ENCODE results near the gene TSTD2. TPM values are rescaled to one million over a fixed set of nuclear protein-coding genes. Genes with fewer than 3 reads are reported as not detected.
"Not testable (repeated sequence)": the region's sequence is repeated elsewhere in the genome, so short reads cannot be mapped to it uniquely, and the experiment has no call there.

TSTD2 gene
- total and polyA plus RNA-seq, 12 donors: 13.2 to 27.3 (median 19.2) TPM

DNA sequence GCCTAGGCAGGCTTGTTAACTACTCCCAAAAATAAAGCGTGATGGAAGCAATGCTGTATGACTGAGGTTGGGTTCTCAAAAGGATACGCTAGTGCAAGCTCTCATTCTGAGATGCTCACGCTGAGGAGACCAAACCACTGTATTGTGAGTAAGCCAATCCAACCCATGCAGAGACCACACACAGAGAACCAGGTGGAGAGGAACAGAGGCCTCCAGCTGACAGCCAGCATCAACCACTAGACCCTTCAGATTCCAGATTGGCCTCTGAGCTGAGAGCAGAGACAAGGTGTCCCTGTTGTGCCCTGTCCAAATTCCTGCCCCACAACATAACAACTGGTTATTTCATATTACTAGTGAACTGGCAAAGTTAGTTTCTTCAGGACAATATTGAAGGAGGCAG lies 4.5 kb downstream of the TSTD2 start:
- Histone ChIP-seq H3K27ac (no peak overlapping the region), H3K9me3 (replicated peaks in 1 of 3) (no peaks in the 10 kb centered on the region), H3K36me3 (replicated peaks in 1 of 2) (peaks cover 0 to 8% of the 10 kb centered on the region in 2 donors), H3K4me1 (replicated peaks in 1 of 2) (peaks cover 0 to 10% of the 10 kb centered on the region in 2 donors), H3K4me3 (no peak overlapping the region), H3K27me3 (no peaks in the 10 kb centered on the region)
- no peak for DNase-seq
- WGBS, 4 donors: 94% methylated on average over 3 of the region's 3 CpGs
- TF ChIP-seq, protein P1, sequence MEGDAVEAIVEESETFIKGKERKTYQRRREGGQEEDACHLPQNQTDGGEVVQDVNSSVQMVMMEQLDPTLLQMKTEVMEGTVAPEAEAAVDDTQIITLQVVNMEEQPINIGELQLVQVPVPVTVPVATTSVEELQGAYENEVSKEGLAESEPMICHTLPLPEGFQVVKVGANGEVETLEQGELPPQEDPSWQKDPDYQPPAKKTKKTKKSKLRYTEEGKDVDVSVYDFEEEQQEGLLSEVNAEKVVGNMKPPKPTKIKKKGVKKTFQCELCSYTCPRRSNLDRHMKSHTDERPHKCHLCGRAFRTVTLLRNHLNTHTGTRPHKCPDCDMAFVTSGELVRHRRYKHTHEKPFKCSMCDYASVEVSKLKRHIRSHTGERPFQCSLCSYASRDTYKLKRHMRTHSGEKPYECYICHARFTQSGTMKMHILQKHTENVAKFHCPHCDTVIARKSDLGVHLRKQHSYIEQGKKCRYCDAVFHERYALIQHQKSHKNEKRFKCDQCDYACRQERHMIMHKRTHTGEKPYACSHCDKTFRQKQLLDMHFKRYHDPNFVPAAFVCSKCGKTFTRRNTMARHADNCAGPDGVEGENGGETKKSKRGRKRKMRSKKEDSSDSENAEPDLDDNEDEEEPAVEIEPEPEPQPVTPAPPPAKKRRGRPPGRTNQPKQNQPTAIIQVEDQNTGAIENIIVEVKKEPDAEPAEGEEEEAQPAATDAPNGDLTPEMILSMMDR (IDR thresholded peaks at IDR 0.05): no peak
- intact Hi-C loops (cut with DNase I): no loop called here

DNA sequence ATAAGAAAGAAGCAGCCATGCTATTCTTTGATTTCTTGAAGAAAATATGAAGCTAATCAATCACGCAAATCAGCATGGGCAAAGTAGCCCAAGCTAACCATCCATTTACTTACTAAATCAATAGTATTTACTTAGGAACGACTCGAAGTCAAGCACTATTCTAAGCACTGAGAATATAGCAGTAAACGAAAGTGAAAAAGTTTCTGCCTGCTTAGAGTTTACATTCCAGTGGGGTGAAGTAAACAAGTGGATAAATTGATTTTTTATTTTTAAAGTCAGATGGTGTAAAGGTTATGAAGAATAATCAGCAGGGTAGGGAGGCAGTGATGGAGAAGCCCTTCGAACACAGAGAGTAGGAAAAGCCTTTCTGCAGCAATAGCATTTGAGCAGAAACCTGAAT lies 5.5 kb downstream of the TSTD2 start:
- H3K4me1 ChIP-seq (replicated peaks in 1 of 2): peaks cover 0 to 10% of the 10 kb centered on the region in 2 donors
- TF ChIP-seq POLR2A (IDR thresholded peaks at IDR 0.05): no peak
- TF ChIP-seq, protein P1 (IDR thresholded peaks at IDR 0.05): no peak
- DNase-seq: no peak
- peak overlapping the region in 1 of 5 donors; percentile 18 for H3K27ac ChIP-seq
- H3K4me3 ChIP-seq: no peak overlapping the region
- H3K36me3 ChIP-seq (replicated peaks in 1 of 2): peaks cover 0 to 8% of the 10 kb centered on the region in 2 donors
- H3K9me3 ChIP-seq (replicated peaks in 1 of 3): no peaks in the 10 kb centered on the region
- intact Hi-C loops (cut with DNase I): no loop called here
- no peaks in the 10 kb centered on the region for H3K27me3 ChIP-seq
- 79 to 85% (median 80%) methylated on average over 5 of the region's 5 CpGs for WGBS, 4 donors

GRCh38 chr9:97625620-97626019 lies 7.5 kb downstream of the TSTD2 start:
- H3K27ac ChIP-seq: no peak overlapping the region
- WGBS, 4 donors: 58 to 84% (median 61%) methylated on average over 3 of the region's 3 CpGs
- H3K9me3 ChIP-seq (replicated peaks in 1 of 3): no peaks in the 10 kb centered on the region
- no peak overlapping the region for H3K4me3 ChIP-seq
- H3K27me3 ChIP-seq: no peaks in the 10 kb centered on the region
- H3K4me1 ChIP-seq (replicated peaks in 1 of 2): no peaks in the 10 kb centered on the region
- intact Hi-C loops (cut with DNase I): no loop called here
- H3K36me3 ChIP-seq (replicated peaks in 1 of 2): peaks cover 0 to 11% of the 10 kb centered on the region in 2 donors
- TF ChIP-seq, protein P1 (IDR thresholded peaks at IDR 0.05): no peak
- TF ChIP-seq POLR2A (IDR thresholded peaks at IDR 0.05): no peak
- DNase-seq: no peak

GRCh38 chr9:97623946-97624345 lies 9.2 kb downstream of the TSTD2 start:
- intact Hi-C loops (cut with DNase I): no loop called here
- Histone ChIP-seq H3K9me3 (replicated peaks in 1 of 3) (no peaks in the 10 kb centered on the region), H3K36me3 (replicated peaks in 1 of 2) (peaks cover 0 to 11% of the 10 kb centered on the region in 2 donors), H3K4me1 (replicated peaks in 1 of 2) (no peaks in the 10 kb centered on the region), H3K4me3 (no peak overlapping the region), H3K27ac (no peak overlapping the region), H3K27me3 (no peaks in the 10 kb centered on the region)
- TF ChIP-seq, protein P1 (IDR thresholded peaks at IDR 0.05): no peak
- TF ChIP-seq POLR2A (IDR thresholded peaks at IDR 0.05): no peak
- 95 to 100% (median 99%) methylated on average over 1 of the region's 1 CpG for WGBS, 4 donors
- DNase-seq: no peak

GRCh38 chr9:97622483-97622882 lies 10.7 kb downstream of the TSTD2 start:
- H3K27me3 ChIP-seq; intact Hi-C loops (cut with DNase I); H3K27ac ChIP-seq; H3K4me3 ChIP-seq; H3K4me1 ChIP-seq (replicated peaks in 1 of 2); H3K9me3 ChIP-seq (replicated peaks in 1 of 3); DNase-seq: not testable (repeated sequence)
- H3K36me3 ChIP-seq (replicated peaks in 1 of 2): peaks cover 0 to 17% of the 10 kb centered on the region in 2 donors
- 91 to 99% (median 97%) methylated on average over 4 to 5 of the region's 5 CpGs for WGBS, 4 donors

GRCh38 chr9:97620063-97620462 lies 13.1 kb downstream of the TSTD2 start:
- H3K4me1 ChIP-seq (replicated peaks in 1 of 2); DNase-seq; H3K27me3 ChIP-seq; H3K9me3 ChIP-seq (replicated peaks in 1 of 3); intact Hi-C loops (cut with DNase I); H3K4me3 ChIP-seq; H3K27ac ChIP-seq: not testable (repeated sequence)
- peaks cover 0 to 27% of the 10 kb centered on the region in 2 donors for H3K36me3 ChIP-seq (replicated peaks in 1 of 2)
- WGBS, 4 donors: 95 to 100% (median 100%) methylated on average over 2 of the region's 2 CpGs

All from adrenal gland (tissue), 12 donors.